IPS-NIHi7 (cell line): ENCODE data around the gene RNF115.

Source experiments
- DNase-seq: peaks from one replicate; pipeline ENCODE4 v3.0.0; 2012; ENCODE audit warnings: mixed read lengths; ENCODE audit errors: extremely low spot score

Gene RNF115

DNA sequence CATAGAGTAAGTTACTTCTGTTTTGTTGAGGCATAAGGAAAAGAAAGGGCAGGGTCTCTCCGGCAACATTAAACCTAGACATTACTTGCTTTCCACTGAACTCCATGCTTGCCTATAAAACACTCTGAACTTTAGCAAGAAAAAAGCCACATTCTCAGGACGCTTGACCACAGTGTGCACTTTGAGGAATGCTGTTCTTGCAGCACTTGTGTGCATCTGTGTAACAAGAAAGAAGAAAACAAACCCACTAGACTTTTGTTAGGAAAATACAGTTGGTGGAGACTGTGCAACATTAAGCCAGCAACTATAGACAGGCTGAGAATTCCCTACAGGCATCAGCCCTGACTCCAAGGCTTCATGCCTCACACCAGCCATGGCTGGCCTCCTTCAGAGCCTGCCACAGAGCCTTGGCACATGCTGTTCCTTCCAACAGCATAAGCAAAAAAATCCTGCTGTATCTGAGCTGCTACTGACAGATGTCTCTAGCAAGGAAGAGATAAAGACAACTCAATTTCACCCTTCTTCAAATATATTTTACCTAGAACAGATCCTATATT is 122.5 kb downstream of the RNF115 start:
- DNase-seq = no peak

DNA sequence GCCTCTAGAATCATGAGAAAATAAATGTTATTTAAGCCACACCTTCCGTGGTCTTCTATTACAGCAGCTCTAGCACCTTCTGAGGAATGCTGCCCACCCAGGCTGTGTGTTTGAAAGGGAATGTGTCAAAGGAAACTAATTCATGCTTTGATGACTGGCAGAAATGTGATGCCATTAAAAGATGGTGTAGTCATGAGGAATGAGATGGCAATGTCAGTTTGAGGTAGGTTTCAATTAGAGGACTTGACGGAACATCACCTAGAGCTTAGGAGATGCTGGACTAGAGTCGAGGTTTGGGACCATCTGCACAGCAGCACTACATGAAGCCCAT is 127.3 kb downstream of the RNF115 start:
- DNase-seq = no peak

DNA sequence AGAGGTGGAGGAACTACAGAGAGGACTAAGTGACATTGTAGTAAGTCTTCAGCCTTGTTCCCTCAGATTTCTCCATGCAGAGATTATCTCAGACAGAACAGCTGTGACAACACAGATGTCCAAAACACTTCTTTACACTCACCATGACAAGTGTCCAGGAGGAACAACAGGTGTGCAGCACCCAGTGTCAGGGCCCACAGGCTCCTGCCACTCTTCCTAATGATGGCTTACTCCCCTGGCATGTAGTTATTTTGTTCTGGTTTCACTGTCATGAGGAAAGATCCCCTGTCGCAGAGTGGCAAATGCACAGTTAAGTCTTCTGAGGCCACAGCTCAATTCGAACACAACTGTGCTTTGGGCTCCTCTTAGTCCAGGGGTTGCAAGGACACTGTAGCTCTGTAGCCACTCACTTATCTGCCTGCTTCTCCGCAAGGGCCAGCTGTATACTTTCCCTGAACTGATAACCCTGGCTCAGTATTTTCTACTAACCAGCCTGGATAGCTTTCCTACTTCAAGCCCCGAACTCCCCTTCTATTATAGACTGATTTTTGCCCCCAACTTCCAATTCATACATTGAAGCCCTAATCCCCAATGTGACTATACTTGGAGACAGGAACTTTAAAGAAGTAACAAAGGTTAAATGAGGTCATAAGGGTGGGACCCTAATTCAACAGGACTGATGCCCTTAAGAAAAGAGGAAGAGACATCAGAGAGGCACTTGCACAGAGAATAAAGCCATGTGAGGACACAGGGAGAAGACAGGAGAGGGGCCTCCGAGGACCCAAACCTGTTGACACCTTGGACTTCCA is 127.9 kb downstream of the RNF115 start:
- DNase-seq = no peak

DNA sequence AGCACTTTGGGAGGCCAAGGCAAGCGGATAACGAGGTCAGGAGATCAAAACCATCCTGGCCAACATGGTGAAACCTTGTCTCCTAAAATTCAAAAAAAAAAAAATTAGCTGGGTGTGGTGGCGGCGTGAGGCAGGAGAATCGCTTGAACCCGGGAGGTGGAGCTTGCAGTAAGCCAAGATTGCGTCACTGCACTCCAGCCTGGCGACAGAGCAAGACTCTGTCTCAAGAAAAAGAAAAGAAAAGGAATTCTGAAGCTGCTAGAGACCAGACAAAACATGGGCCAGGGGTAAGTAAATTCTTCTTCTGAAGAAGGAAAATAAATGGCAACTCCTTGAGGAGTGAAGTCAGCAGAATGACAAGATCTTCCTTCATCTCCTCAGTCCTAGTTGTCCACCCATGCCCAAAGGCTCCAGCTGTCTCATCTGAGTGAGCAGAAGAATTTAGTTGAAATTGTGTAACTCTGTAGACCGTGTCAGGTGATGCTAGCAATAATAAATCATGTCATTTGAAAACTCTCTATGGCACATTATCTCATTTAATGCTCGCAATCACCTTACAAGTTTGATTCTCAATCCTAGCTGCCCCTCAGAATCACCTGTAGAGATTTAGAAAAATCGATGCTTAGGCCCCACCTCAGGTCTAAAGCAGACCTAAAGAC is 131.0 kb downstream of the RNF115 start:
- no peak for DNase-seq

DNA sequence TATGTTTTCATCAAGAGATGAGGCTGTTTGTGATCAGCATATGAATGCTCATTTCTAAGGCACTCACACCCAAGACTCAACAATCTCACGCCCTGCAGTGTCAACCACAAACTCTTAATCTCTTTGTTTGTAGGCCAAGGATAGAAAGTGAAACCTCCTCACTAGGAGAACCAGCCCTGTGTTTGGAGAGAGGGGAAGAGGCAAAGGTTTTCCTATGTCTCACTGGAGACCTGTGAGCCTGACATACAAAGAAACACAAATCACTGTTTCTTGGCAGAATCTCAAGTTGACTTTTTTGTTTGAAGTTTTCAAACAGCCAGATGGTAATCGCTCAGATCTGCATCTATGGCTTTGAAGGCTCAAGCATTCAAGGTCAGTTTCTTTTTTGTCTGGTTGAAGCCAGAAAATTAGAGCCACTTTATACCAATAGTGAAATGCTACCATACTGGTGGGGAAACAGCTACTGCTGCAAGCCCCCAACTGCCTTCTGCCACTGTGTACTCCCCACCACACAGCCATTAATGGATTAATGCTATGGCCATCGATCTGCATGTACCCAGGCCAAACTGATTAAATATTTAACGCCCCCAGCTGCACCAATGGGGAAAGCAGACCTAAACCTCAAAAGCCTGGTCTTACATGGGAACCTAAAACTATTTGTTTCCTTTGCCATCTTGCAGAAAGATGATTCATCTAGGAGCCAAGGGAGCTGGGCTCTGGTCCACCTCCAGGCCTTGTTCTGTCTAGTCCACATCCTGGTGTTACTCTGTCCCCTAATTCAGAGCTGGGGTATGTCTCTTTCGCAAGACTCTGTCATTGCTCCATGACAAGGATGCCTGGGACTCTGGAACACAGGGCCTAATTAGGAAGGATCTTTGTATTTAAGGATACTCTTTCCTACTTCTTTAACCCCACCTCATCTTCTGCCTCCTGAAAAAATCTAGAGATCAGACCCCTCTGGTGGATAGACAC is 133.0 kb downstream of the RNF115 start:
- DNase-seq = no peak

DNA sequence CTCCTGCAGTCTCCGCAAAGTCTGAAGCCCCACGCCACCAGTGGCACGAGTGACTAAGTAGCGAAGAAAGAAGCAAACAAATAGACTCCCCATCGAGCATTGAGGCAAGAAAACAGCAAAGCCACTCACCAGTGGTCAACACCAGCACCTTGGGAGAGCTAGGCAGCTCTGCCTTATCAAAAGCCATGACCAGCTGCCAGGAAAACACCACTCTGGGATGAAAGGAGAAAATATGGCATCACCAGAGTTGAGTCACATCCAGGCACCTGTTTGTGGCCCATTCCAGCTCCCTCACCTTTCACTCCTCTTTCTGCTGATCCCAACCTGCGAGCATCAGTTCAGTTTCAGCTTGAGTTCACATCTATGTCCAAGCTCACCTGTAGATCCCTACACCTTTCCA is 134.0 kb downstream of the RNF115 start:
- no peak for DNase-seq

DNA sequence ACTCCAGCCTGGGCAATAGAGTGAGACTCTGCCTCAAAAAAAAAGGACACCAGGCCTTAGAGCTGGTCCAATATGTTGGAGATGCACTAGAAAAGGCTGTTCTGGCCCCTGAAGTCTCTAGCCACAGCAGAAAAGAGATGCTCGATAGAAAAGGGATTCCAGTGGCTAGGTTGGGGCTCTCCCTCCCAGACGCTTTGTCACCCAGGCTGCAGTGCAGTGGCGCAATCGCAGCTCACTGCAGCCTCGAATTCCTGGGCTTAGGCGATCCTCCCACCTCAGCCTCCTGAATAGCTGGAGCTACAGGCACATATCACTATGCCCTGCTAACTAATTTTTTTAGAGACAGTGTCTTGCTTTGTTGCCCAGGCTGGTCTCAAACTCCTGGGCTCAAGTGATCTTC is 135.0 kb downstream of the RNF115 start:
- DNase-seq = no peak
